22Rv1 (cell line): ENCODE results near the gene A4GALT.

Source experiments
- H3K27ac ChIP-seq: fragments of 450-650 bp; 2 replicates; pipeline ENCODE4 v1.5.1; 2017
- CTCF ChIP-seq: fragments of 450-650 bp; IDR thresholded peaks from 2 replicates; pipeline ENCODE4 v1.5.1; 2017; ENCODE audit warnings: mild to moderate bottlenecking
- ZFX ChIP-seq: fragments of 450-650 bp; IDR thresholded peaks from 2 replicates; pipeline ENCODE4 v1.6.1; 2017; ENCODE audit warnings: antibody characterized with exemption, borderline replicate concordance

Gene A4GALT

GRCh38 chr22:42732081-42732480 is 11.4 kb upstream of the A4GALT start:
- no peak overlapping the region for H3K27ac ChIP-seq
- TF ChIP-seq ZFX: no peak
- no peak for TF ChIP-seq CTCF

GRCh38 chr22:42726811-42727210 is 6.1 kb upstream of the A4GALT start:
- no peak for TF ChIP-seq ZFX
- no peak for TF ChIP-seq CTCF
- no peak overlapping the region for H3K27ac ChIP-seq

GRCh38 chr22:42725606-42726355 is 5.1 kb upstream of the A4GALT start:
- TF ChIP-seq CTCF: no peak
- TF ChIP-seq ZFX: no peak
- no peak overlapping the region for H3K27ac ChIP-seq

- TF ChIP-seq CTCF (no peak), ZFX (no peak)
- no peak overlapping the region for H3K27ac ChIP-seq
These were observed 3.4 kb upstream of the A4GALT start for GRCh38 chr22:42724062-42724461.

GRCh38 chr22:42721045-42721434 is 370 bp upstream of the A4GALT start:
- TF ChIP-seq ZFX (no peak), CTCF (no peak)
- H3K27ac ChIP-seq: no peak overlapping the region

- H3K27ac ChIP-seq: no peak overlapping the region
- TF ChIP-seq CTCF: no peak
These were observed 911 bp downstream of the A4GALT start for GRCh38 chr22:42719656-42720262.

GRCh38 chr22:42719133-42719532 is 1.5 kb downstream of the A4GALT start:
- TF ChIP-seq CTCF (no peak), ZFX (no peak)
- H3K27ac ChIP-seq: no peak overlapping the region
